Muscle of back (tissue), 11 donors: Measurements from ENCODE around the gene PEPD. TPM values are rescaled to one million over a fixed set of nuclear protein-coding genes. Genes with fewer than 3 reads are reported as not detected.

Experiments
- DNase-seq, 3 donors: peaks; one replicate each; pipeline versions ENCODE4 v3.0.0 to v3.0.0-alpha.2; 2013
- polyA plus RNA-seq, 10 donors: library from polyadenylated mRNA; unstranded; fragments of 120-200 nt; gene quantifications; one replicate each; pipeline ENCODE4 v1.2.1, GENCODE V29; 2013; ENCODE audit not compliant: insufficient read length in 10 of 10

The PEPD gene
- polyA plus RNA-seq, 10 donors: 35.9 to 53.2 (median 44.4) TPM

DNA sequence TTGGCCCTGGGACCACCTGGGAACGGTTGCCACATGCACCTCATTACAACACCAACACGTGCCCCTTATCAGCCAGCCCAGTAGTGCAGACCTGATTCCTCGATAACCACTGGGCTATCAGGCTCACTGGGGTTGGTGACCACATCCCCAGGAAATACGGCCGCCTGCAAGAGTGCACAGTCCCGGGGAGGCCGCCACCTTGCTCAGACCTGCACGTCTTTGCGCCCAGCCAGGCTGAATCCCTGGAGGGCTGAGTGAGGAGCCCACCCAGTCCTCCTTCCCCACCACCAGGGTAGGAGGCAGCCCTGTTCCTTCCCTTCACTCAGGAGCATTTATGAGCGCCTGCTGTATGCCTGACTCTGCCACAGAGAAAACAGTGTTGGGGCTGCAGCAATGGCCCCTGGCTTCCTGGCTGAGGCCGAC lies 80.3 kb downstream of the PEPD start:
- no peak for DNase-seq

DNA sequence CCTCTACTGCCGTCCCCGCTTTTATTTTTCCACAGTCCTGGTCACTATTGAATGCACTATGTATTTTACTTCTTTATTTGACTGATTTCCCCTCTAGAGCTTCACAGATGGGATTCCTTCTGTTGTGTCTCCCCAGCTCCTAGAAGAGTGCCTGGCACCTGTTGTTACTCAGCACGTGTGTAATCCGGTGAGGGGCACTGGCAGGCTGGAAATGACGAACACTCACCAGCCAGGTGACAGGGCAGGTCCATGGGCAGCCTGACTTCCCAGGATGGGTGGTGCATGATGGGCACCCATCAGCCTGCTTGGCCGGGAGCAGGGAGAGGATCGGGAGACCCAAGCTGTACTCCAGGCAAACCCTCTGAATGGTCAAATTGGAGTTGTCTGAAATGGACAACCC lies 80.9 kb downstream of the PEPD start:
- no peak for DNase-seq

DNA sequence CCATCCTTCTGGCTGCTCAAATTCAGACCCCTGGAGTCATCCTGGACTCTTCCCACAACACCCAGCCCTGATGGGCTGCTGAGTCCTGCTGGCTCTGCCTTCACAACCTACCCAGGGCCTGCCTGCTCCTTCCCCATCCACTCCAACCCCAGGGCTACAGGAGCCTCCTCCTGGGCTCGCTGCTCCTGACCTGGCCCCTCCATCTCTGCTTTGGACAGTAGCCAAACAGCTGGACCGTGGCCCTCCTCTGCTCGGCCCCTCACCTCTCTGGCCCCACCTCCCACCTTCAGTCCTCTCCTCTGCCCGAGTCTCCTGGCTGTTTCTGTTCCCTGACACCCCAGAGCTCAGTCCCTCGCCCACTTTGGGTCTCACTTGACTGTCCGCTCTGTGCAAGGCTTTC lies 81.3 kb downstream of the PEPD start:
- DNase-seq: no peak

DNA sequence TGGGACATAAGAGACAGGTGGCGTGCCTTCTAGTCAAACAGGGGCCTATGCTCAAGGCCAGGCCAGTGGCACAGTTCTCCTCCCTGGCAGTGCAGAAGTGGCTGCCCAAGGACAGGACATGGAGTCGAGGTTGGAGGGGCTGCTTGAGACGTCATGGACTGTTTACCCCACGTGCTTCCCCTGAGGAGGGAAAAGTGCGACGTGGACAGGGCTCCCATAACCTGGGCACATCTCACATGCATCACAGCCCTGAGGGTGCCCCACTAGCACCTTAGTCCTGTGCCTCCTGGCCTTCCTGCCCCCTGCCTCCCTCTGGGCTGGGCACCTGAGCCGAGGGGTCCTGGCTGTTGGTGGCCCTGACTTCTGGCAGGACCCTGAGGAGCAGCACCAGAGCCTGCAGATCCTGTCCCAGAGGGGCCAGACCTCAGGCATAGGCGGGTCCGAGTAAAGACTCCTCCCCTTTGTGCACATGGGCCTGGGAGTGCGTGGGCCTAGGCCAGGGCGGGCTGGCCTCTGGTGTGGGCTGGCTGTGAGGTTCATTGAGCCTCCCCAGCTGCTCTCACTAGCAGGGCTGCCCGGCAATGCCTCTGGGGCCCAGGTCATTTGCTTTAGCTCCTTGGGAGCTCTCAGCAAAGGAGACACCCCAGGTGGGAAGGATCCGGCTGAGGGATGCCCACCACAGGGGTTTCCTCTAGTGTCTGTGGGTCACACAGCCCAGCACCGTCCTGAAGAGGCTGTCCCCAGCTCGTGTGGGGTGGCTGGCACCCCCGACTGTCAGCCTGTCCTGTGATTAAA lies 82.4 kb downstream of the PEPD start:
- no peak for DNase-seq

DNA sequence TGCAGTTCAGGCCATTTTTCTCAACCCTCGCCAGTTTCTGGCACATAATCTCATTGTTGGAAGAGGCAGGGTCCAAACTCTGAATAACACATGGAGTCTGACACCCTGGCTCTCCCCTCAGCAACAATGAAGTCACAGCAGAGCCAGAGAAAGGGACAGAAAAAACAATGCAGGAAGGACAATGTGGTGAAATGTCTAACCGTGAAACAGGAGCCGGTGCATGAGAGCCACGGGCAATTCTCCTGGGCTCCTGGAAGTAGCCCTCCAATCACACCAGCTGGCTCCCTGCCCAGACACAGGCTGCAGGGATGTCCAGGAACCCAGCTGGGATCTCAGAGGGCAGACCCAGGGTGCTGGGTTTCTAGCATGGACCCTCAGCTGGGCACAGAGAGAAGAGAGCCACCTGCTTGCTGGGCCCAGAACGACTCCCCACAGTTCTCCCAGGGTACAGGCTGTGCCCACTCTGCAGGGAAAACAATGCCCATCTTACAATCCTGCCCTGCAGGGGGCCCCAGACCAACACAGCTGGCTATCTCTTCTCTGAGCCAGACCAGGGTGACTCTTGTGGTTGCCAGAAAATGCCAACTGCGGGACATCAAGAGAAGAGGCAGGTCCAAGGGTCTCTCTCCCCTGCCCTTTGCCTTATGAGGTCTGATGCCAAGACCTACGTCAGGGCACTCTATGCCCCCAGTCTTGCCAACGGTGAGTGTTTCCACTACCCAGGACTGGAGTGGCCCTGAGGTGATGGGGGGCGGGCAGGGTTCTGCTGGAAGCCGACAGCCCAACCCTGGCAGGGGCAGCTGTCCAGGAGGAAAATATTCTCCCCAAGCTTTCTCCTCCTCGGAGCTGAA lies 83.5 kb downstream of the PEPD start:
- DNase-seq: no peak

DNA sequence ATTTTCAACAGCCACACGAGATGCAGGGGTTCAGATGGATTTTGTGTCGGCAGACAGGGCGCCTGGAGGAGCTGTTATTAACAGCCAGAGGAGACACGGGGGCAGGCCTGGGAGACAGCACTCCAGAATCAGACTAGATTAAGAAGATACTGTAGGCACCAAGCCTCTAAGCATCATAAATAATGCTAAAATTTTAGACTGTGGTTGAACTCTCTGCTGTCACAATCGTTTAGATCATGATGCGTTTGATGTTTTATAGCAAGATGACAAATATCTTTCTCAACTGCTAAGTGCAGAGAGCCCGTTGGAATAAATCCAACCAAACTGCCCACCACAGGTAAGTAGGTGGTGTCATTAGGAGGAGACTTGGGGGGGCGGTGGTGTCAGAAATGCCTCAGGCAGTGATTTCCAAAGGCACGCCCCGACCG lies 84.2 kb downstream of the PEPD start:
- no peak for DNase-seq

DNA sequence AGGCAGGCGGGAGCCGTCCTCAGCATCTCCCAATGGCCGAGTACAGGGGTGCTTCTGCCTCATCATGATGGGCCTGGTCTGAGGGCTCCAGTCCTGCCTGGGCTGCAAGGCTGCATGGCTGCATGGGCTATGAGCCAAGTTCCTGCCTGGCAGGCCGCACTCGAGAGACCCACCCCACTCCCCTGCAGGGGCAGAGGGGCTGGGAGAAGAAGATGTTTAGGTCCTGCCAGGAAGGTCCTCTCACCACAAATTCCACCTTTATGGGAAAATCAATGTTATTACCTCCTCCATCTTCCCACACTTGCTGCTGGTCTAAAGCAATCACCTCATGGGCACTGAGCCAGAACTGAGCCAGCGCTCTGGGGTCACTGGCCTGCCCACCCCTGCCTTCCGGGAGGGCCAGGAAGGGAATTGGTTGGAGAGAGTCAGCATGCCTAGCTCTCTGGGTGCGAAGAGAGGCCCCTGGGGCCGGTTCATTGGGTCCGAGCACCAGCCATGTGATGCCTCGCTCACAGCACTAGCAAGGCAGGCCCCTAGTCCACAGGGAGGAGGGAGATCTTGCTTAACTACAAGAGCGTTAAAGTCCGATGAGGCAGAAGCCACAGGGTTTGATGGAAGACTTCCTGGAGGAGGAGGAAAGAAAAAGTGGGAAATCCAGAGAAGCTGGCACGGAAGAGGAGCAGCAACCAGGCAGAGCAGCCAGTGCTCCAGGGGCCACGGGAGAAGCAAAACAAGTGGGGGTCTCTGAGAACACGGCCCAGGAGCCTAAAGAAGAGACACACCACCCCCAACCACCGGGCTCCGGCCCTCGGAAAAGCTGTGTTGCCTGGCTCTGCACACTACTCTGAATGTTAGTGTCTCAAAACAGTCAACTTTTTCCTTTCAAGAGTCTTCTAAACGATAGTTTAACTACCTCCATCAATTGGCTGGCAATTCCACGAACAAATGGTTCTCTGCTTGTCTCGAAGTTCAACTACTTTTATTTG lies 84.9 kb downstream of the PEPD start:
- no peak for DNase-seq

DNA sequence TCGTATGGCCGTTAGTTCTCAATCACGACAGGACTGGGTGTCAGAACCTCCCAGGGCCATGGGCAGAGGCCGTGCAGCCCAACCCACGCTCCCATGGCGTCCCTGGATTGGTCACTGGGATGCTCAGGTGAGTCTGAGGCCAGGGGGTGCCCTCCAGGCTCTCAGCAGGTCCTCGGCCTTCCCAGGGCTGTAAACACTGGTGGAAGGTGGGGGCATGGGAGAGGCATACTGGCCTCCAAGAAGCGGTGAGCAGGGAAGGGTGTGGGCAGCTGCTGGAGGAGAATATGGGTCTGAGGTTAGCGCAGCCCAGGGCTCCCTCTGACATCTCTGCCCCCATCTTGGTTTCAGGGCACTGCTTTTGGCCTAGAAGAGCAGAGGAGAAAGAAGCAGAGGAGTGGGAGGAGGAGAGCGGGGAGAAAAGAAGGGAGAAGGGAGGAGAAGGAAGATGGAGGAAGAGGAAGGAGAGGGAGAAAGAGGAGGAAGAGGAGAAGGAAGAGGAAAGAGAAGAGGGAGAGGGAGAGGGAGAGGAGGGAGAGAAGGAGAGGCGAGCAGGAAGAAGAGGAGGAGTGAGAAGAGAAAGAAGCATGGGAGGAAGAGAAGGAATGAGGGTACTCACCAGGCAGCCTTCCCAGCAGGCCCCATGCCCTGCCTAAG lies 85.8 kb downstream of the PEPD start:
- no peak for DNase-seq

DNA sequence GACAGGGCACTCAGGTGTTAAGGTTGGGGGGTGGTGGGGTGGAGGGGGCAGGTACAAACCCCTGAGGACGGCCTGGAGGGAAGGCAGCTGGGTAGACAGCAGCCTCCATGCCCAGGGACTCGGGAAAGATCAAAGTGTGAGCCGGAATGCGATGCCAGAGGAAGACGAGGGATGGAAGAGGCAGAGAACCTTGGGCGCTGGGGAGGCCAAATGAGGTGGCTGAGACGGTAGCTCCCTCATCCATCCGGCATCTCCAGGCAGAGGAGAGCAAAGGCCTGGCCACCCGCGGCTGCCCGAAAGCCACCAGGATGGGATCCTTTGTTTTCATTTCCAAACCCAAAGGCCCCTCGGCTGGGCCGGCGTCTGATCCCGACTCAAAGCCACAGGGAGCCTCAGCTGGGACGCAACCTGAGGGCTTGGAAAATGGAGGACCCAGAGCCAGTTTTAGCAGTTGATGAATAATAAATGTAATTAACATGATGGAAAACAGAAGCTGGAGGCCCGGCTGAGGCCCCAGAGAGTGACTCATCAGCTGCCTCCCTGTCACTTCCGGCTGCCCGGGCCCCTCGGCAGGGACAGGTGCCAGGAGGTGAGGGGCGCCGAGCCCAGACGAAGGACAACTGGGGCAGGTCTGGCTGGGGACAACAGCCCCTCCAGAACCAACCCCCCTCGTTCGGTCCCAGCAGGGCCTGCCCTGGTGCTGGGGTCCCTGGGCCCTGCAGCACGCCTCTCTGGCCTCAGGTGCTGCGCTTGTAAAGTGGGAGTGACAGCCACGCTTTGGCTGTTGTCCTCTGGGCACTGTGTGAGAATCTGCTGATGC lies 86.5 kb downstream of the PEPD start:
- DNase-seq: no peak

DNA sequence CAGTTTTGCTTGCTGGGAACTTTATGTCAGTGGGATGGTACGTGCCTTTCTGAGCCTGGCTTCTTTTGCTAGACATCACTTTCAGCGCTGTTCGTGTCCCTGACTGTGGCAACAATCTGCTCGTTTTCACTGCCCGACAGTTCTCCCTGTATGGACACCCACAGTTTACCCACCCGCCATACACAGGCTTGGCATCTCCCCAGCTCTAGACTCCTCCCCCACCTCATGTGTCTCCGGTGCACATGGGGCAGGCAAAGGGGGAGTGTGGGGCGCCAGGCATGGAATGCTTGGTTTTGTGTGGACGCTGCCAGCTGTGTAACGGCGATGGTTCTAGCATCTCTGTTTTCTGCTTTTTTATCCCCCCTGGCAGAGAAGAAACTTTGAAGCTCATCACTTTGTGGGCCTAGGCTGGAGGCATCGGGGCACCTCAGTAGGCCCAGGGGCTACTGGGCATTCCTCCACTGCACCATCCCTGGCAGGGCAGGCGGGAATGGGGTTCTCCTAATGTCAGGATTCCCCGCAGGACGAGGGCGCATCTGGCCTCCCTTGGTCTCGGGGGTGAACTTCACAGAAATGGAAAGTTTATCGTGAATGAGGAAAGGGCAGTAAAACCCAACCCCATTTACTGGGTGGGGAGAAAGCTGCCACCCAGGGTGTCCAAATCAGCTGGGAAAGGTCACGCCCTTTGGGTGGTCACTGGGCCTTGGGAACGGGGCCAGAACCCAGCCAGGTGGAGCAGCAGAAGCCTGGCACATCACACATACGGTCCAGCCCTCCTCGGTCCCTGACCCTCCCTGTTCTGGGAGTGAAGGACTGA lies 87.3 kb downstream of the PEPD start:
- no peak for DNase-seq

DNA sequence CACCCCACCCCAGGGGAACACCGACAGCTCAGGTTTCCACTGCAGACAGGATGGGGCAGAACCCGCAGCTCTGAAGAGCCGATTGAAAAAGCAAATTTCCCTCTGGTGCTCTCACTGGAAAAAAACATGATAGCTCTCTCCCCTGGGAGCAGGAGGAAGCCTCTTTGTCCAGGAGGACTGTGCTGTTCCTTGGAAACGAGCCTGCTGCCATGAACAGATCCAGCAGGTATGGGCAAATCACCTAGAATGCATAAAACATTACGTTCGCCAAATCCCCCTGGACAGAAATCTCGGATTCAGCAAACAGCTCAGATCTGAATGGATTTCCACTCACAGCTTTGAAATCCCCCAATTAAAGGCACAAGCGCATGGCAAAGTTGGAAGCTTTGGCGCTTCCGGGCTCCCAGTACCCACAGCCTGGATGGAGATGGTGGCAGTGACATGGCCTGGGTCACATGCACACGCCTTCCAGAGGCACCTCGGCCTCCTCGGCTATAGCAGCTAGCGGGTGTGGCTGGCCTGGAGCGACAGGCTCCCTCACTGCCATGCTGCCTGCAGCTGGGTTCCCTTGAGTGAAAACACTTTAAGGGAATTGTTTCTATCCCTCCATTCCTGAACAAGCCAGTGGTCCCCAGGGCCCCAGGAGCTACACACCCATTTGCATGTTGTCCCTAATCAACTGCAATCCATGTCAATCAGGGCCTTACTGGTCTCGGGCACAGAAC lies 89.0 kb downstream of the PEPD start:
- no peak for DNase-seq

DNA sequence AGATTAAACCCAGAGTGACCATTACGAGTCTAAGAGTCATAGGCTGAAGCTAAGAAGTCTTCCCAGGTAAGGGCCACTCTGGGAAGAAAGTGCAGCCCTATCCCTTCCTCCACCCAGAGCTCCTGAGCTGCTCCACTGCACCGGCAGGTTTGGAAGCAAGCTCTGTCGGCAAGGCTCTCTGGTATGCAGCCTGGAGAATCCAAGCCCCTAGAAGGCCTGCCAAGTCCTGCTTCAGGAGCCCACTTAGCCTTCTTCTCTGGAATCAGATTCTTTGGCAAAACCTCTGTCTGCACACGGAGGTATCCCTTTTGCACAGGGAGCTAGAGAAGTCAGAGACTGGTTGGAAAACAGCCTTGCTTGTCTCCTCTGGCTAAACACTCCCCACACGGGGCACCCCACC lies 89.6 kb downstream of the PEPD start:
- peak in 1 of 3 donors; percentile 12 for DNase-seq

DNA sequence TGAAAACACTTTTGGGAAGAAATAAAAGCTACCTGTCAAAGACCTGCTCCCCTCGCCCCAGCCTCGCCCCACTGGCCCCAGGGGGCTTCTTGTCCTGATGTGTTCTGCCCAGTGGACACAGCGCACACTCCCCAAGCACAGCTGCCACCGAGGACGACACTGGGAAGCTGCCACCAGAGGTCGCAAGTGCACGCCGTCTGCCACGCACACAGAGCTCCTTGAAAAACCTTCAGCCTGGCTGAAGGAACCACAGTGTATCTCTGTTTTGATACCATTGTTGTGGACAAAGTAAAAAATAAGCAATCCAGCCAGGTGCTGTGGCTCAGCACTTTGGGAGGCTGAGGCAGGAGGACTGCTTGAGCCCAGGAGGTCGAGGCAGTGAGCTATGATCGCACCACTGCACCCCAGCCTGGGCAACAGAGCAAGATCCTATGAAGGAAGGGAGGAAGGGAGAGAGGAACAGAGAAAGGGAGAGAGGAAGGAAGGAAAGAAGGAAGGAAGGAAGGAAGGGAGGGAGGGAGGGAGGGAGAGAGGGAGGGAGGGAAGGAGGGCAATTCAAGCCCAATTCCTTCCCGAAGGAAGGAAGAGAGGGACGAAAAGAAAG lies 90.8 kb downstream of the PEPD start:
- DNase-seq: peak; percentile 43 to 83 (median 75)

DNA sequence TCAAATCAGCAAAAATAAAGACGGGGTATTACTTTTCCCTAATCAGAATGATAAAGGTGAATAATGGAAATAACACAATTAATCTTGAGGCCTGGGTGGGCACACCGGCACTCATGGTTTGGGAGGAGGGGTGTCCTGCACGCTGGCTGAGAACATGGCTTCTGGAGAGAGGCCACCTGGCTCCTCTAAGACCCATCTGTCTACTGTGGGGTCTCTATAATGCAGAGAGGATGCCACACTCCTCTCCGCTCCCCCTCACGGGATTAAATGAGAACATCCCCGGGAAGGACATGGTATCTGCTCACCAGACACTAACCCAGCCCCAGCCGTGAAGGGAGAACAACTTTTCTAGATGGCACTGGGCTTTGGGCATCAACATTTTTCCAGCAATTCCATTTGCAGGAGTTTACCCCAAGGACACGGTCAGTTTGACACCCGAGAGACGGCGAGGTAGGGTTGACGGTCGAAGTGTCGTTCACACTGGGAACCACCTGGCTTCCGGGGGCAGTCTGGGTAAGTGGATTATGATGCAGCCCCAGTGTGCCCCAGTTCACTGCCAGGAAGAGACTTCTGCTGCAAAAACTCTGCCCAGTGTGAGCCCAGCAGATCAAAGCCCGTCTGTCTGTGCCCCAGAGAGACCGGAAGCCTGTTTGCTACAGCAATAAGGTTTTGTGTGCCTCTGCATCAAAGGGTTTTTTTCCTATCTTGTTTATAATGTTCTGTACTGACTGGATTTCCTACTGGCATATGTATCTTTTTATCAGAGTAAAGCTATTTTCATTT lies 91.5 kb downstream of the PEPD start:
- DNase-seq: no peak

DNA sequence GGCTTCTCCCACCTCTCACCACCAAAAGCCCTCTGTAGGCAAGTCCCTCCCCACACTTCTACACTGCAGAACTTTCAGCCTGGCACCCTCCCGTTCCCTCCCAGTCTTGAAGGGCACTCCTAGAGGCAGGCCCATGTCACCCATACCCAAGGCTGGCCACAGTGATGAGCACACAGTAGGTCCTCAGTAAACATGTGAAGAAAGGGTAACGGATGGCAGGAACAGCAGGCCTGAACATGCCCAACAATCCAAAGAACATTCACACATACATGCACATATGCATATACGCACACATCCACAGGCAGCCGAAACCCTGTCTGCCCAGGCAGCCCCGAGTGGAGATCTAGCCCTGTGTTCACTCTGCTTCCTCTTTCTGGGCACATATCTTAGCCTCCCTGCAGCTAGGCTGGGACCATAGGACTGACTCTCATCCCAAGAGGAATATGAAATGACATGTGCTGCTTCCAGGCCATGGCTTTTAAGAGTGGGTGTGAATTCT lies 92.9 kb downstream of the PEPD start:
- DNase-seq: no peak

DNA sequence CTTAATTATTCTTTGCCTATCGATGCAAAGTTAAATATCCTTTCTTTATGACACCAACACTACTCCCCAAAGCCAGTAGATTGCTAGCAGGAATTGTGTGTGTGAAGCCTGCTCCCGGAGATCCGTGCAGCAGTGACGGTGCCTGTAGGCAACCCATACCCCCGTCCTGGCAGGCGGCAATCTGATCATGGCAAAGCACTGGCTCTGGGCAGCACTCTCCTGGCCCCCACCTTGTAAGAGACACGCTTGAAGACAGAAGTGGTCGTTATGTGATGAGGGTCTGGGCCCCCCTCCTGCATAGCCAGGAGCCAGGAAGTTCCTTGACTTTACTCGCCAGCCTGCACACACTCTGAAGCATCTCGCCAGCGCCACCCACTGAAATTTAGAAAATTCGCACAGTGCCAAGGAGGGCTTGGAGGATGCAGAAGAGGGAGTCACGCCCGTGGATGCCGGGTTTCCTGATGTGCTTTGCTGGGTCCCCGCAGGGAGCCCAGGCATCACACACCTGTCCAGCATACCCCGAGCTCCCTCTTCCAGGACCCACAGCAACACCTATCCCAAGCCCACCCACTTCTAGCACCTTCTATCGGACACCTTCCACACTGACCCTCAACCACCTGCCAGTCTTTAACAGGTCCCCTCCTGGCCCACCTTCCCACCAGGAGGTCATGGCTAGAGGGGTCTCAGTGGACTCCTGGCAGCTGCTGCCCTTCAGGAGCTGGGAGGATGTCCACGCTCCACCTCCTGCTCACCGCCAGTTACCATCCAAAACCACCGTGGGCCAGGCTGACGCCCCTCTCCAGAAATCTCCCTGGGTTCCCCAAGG lies 93.6 kb downstream of the PEPD start:
- DNase-seq: no peak
